GM21717 (cell line): Measurements from ENCODE around the gene C6orf47.
"Not testable (repeated sequence)": the region's sequence is repeated elsewhere in the genome, so short reads cannot be mapped to it uniquely, and the experiment has no call there.

Source experiments
- ATAC-seq: cut with Tn5 transposase; IDR thresholded peaks from one replicate; pipeline ENCODE4 v1.9.1; 2021; ENCODE audit warnings: mild to moderate bottlenecking, moderate library complexity; ENCODE audit not compliant: unreplicated experiment

Gene C6orf47, protein sequence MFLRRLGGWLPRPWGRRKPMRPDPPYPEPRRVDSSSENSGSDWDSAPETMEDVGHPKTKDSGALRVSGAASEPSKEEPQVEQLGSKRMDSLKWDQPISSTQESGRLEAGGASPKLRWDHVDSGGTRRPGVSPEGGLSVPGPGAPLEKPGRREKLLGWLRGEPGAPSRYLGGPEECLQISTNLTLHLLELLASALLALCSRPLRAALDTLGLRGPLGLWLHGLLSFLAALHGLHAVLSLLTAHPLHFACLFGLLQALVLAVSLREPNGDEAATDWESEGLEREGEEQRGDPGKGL

DNA sequence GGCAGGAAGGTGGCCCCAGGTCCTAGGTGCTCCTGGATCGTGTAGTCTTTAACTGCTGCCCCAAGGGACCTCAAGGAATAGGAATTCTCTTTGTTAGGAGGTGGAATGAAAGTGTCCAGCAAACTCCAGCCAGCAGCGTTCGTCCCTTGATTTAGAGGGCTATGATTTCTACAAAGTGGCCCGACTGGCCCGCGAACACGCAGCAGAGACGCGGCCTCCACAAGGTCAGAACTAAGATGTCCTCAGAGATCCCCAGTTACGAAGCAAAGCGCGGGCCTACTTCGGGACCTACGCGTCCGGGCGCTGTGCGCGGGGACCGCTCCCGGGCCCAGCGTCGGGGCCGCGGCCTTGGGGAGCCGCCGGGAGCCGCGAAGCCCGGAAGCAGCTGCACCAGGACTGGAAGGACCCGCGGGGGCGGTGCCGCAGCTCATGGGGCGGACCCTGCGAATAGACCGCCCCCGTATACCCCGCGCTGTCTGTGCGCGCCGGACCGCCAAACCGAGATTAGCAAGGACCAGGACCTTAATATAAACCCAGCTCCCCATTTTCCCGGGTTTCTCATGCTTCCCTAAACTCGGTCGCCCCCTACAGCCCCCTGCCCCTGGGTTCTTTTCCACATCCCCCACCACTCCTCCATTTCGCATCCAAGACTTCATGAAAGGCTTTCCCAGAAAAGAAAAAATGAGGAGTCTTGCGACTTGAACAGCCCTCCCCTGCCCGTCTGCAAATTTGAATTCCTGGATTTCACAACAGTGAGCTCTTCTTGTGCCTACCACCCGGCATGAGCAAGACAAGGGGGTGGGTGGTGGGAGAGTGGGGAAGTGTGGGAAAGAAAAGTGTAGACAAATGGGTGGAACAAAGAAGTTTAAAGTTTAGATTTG lies at the start of gene C6orf47:
C6orf47 (minus strand) TSS at position 398 of the 881 bp plus-strand sequence. CDS start 831 bp downstream, outside the sequence.
- no peak for ATAC-seq

DNA sequence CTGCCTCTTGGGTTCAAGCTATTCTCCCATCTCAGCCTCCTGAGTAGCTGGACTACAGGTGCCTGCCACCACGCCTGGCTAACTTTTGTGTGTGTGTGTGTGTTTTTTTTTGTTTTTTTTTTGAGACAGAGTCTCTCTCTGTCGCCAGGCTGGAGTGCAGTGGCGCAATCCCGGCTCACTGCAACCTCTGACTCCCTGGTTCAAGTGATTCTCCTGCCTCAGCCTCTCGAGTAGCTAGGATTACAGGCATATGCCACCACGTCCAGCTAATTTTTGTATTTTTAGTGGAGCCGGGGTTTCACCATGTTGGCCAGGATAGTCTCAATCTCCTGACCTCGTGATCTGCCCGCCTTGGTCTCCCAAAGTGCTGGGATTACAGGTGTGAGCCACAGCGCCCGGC lies 48.6 kb upstream of the C6orf47 start:
- not testable (repeated sequence) for ATAC-seq

DNA sequence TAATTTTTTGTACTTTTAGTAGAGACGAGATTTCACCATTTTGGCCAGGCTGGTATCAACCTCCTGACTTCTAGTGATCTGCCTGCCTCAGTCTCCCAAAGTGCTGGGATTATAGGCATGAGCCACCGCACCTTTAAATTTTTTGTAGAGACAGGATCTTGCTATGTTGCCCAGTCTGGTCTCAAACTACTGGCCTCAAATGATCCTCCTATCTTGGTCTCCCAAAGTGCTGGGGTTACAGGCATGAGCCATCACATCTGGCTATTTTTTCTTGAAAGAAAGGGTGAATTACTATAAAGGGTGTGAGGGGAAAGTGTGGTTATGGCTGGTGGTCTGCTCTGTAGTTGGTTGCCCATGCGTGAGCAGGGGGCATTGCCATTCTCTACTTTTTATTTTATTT lies 47.6 kb upstream of the C6orf47 start:
- no peak for ATAC-seq

DNA sequence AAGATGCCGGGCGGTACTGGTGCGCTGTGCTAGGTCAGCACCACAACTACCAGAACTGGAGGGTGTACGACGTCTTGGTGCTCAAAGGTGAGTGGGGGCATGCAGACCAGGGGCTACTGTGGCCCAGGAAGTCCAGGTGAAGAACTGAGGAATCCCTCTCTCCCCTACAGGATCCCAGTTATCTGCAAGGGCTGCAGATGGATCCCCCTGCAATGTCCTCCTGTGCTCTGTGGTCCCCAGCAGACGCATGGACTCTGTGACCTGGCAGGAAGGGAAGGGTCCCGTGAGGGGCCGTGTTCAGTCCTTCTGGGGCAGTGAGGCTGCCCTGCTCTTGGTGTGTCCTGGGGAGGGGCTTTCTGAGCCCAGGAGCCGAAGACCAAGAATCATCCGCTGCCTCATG lies 47.1 kb upstream of the C6orf47 start:
- ATAC-seq: no peak

DNA sequence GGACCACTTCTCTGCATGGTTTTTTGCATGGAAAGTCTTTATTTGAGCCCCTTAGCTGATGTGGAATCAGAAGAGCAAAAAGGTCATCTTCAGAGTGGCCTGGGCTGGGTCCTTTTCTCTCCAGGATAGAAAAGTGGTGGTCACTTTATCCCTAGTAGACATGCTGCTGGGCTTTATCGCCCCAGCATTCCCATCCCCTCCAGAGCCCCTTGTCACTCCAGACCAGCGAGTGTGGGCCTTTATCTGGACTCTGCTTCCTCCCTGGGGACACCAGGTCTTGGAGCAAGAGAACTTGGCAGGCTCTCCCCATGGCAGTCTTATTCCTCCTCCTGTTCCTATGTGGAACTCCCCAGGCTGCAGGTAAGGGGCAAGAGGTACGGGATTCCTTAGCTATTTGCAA lies 46.0 kb upstream of the C6orf47 start, which contains the start of gene LY6G6F:
LY6G6F (plus strand) TSS at position 268 of the 400 bp plus-strand sequence; CDS start at position 309, 41 bp downstream.
- ATAC-seq: no peak

DNA sequence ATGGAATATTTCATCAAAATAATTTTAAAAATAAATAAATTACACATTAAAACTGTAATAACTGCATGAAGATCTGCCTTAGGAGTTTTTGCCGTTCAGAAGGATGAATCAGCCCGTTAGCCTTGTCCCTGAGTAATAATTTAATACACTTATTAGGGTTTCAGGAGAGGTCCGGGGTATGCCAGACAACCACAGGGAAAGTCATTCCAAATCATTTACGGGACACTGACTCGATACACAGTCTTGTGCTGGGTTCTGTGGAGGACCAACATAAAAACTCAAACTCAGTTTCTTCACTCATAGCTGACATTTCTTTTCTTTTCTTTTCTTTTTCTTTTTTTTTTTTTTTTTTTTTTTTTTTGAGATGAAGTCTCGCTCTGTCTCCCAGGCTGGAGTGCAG lies 45.4 kb upstream of the C6orf47 start:
- ATAC-seq: no peak

DNA sequence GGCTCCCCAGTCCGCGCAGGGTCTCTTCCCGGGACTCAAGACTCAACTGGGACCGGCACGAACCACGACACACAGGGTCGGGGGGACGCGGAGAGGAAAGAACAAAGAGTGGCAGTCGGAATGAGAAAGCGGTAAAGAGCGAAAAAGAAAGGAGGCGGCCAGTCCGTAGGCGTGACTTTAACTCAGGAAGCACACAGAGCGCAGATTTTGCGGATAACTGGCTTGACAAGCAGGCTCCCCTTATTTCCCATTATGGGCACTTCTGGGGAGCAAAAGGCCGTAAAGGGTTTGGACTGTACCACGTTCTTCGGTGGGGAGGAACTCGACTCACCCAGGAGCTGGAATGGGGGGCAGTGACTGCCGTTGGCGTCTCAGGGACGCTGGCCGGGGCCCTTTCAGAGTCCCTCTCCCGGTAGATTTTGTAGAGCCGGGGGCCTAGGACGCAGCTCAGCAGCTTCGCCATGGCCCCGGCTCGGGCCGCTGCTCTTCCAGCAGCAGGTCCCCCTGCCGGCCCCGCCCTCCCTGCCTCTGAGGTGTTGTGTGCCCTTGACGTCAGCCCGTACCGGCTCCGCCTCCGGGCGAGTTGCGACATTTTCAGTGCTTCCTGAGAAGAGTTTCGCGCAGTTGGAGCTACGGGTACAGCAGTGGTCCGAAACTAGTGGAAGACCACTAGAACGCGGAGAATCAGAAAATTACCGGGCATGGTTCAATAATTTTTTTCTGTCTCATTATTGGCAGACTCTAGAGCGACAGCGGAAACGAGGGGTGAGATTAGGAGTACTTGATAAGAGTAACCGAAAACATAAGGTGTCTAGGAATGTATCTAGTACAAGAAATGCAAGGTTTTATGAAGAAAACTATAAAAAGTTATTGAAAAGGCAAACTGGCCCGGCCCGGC lies 42.5 kb upstream of the C6orf47 start, which contains the start of gene ABHD16A:
ABHD16A (minus strand) TSS at position 506 of the 898 bp plus-strand sequence; CDS start at position 463, 43 bp downstream.
- ATAC-seq: peak; percentile 73

DNA sequence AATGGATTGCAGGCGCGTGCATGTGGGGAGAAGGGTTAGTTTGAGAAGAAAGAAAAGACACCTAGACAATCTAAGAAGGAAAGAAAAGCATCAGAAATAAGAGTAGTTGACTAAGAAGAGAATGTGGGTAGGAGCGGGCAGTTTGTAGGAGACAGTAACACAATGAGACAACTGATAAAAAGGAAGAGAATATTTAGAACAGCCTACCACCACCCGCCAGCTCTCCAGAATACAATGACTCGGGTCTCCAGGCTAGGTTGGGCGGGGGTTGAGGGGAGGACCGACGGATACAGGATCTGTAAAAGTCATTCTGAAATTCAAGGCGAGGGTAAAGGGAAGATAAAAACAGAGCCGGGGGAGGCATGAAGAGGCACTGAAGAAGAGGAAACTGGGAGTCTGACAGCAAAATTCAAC lies 41.8 kb upstream of the C6orf47 start:
- ATAC-seq: no peak

DNA sequence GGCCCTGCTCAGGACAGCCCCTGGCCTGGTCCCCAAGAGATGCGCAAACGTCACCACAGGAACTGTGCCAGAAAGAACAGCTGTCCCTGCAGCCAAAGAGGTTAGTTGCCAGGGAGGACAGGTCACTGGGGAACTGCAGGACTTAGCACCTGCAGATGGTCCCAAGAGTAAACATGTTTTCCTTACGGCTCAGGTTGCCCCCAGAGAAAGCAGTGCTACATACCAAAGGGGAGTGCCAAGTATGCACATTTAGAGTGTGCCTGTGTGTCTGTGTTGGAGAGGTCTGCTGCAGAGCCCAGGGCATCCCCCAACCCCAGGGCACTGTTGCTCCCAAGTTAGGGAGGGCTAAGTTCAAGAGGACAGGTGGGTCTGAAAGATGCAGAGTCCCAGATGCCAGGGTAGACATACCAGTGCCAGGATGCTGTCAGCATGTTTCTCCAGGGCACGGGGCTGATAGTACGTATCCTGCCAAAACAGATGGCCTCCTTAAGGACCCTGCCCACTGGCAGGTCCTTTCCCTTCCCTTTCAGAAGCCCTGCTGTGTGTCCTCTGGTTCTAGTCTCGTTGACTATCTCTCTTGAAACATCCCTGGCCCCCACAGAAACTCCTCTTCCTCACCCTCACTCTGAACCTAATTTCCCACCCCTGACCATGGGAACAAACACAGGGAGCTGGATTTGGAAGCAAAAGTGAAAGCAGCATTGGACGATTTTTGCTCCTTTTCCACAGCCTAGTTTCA lies 41.3 kb upstream of the C6orf47 start:
- ATAC-seq: no peak

DNA sequence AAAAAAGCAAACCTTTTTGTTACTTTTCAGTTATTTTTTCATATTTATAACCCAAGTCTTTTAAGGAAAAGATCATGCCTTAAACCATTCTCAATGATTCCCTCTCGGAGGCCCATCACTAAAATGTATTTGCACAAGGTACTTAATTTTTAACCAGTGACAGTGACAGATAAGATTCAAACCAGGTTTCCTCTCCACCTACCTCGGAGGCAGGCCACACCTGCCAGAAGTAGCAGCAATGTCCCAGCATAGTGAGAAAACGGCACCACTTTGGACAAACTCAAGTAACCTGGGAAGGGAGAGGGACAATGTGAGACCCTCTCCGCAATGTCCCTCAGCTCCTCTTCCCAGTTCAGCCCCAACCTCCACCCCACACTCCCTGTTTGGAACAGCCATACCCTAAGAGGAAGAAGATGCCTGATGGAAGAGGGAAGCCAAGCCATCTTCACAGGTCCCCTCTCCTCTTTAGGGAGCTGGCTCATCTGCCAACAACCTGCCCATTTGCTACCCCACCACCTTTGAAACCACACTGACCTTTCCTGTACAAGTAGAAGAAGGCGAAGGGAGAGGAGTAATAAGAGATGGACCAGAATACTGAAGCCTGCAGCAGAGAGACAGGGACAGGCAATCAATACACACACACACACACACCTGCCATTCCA lies 40.3 kb upstream of the C6orf47 start:
- no peak for ATAC-seq

DNA sequence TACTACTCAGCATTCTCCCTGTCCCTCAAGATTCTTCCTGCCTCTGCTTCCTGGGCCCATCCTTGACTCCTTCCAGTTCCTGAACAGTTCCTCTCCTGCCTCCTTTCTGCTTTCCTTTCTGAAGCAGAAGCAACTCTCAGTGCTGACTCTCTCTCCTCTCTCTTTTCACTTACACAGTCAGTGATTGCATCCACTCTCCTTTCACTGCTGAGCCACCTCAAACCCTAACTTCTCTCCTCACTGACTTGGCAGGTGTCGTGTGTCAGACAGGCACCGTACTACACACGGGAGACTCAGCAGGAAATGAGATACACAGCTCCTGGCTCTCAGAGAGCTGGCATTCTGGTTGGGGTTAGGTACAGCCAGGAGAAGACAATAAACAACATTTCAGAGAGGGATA lies 37.0 kb upstream of the C6orf47 start:
- ATAC-seq: no peak

DNA sequence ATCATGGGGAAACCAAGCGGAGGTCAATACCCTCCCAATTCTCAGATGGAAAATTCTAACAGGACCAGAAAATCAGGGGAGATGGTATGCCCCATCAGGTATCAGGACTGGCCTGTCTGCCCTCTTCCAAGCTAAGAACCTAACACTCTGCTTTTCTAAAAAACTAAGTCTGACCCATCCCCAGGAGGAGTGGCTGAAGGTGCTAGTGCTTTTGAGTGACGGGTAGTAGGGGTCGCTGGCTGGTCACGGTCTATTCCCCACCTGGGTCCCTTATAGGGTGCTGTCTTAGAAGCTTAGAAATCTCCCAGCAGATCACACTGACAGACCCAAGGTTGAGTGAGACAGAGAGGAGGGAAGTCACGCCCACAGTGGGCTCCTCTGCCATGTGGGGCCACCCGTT lies 33.0 kb upstream of the C6orf47 start:
- ATAC-seq: no peak

DNA sequence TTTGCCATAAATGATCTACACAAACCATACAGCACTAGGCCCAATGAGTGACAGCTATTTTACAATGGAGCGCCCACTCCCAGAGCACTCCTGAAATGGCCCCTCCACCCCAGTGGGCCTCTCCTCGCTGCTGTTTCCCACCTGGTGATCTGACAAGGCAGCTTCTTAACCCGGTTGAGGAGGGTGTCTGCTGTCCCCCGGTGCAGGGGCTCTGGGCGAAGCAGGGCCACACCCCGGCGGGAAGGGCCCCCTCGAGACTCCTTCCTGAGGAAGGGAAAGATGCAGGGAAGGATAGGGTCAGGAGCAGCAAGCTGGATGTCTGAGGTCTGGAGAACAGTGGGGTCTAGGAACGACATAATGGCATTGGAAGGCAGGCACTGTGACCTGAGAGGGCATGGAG lies 32.3 kb upstream of the C6orf47 start:
- no peak for ATAC-seq

DNA sequence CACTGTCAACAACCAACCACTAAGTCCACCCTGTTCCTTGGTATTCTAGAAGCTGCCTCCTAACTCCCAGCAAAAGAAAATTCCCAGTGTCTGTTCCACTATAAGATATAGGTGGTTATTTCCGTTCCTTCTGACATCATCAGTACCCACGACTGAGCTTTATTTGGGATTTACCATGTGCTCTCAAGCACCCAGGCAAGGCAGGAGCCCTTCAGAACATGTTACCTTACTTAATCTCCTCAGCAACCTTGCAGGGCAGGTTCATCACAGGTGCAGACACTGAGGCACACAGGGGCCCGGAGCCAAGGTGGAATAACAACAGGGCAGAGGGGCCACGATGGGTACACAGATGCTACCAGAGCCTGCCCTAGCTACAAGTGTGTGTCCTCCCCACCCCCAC lies 31.8 kb upstream of the C6orf47 start:
- ATAC-seq: no peak

DNA sequence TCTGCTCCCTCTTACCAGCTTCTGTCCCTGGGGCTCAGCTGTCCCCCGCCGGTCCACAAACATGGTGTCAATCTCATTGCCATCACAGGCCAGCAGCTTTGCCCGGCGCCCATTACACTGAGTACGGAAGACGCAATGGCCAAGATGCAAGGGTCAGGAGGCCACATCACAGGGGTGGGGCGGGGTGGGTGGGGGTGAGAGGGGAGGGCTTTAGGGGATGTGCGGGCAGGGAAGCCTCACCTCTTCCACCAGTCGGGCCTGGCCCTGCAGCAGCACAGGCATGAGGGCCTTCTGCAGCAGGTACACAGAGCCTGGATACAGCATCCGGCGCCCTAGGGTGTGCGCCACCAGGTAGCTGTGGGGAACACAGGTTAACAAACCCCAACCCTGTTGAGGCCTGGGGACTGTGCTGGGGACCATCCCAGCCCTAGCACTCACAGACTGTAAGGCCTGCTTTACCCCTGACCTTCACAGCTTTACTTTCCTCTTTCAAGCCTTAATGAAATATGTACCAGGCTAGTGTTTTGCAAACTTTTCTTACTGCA lies 31.1 kb upstream of the C6orf47 start:
- no peak for ATAC-seq

DNA sequence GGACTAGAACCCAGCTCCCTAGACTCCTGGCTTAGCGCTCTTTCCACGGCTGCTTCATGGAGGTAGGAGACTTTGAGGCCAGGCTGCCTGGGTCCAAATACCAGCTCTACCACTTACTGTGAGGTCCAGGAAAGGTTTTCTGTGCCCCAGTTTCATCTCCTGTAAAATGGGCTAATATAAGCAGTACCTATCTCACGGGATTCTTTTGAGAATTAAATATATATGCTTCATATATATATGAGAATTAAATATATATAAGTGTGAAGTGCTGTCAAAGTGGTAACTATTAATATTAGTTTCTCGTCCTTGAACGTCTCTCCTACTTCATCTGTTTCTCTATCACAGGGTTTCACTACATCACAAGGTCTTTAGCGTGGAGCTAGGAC lies 30.5 kb upstream of the C6orf47 start:
- no peak for ATAC-seq

DNA sequence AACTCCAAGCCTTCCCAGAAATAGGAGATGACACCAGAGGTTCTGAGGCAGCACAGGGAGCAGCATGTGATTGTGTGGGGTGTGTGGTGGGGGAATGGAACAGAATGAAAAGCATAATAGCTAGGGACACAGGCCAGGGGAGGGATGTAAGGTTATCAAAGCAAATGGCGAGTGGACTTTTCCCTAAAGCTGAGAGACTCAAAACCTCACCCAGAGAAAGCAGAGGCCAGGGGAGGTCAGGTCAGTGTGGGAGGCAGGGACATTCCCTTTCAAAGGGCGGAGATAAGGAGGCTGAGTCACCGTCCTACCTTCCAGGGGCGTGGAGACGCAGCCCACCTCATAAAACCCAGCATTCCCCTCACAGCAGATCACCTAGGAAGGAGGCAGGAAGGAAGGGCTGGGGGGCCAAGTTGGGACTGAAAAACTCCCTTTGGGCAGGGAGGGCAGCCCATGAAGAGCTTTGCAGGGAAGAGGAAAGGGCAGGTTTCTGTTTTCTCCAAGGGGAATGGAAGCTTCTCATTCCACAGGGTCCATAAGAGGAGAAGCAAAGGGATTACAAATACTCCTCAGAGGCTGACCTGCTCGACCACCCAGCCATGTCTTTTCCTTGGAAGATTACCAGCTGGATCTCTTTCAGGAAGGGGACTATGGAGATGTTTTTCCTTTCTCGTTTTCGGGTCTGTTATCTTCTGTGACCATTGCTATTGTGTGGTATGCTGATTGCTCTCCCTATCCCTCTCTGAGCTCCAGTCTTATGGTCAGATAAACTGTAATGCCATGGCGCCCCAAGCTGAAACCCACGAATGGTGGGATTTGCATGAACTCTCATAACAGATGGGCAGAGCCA lies 29.9 kb upstream of the C6orf47 start:
- ATAC-seq: no peak
